Progenitor cell of endocrine pancreas (in vitro differentiated cells): ENCODE results near the gene DNAH17. TPM values are rescaled to one million over a fixed set of nuclear protein-coding genes. Genes with fewer than 3 reads are reported as not detected.

ENCODE experiments used
- DNase-seq: peaks from one replicate; pipeline ENCODE4 v3.0.0; 2021; ENCODE audit warnings: low spot score; ENCODE audit not compliant: unreplicated experiment
- H3K27ac Mint-ChIP-seq: 2 replicates; pipeline ENCODE4 v1.8.0; 2021; ENCODE audit warnings: mild to moderate bottlenecking, moderate library complexity, mixed read lengths
- H3K27me3 Mint-ChIP-seq: 2 replicates; pipeline ENCODE4 v1.8.0; 2021; ENCODE audit warnings: mixed read lengths
- H3K36me3 Mint-ChIP-seq: 2 replicates; pipeline ENCODE4 v1.8.0; 2022; ENCODE audit warnings: mixed read lengths; ENCODE audit not compliant: insufficient read depth
- H3K4me1 Mint-ChIP-seq: 2 replicates; pipeline ENCODE4 v1.8.0; 2021; ENCODE audit warnings: low read depth, mixed read lengths
- H3K4me3 Mint-ChIP-seq: 2 replicates; pipeline ENCODE4 v1.8.0; 2021; ENCODE audit warnings: low read depth, mild to moderate bottlenecking, moderate library complexity, mixed read lengths
- H3K9me3 Mint-ChIP-seq: 2 replicates; pipeline ENCODE4 v1.8.0; 2021; ENCODE audit warnings: low read depth, mixed read lengths
- CTCF ChIP-seq: fragments of 200-600 bp; sonication (generic); IDR thresholded peaks from one replicate; pipeline ENCODE4 v1.5.0; 2021; ENCODE audit warnings: antibody characterized with exemption, mild to moderate bottlenecking; ENCODE audit not compliant: unreplicated experiment
- total RNA-seq: library from RNA; stranded (reverse); gene quantifications from 2 replicates; pipeline ENCODE4 v1.2.1, GENCODE V29; 2021

The DNAH17 gene
- total RNA-seq, 1 donor from 2014 or later: not detected

GRCh38 chr17:78441271-78441971 is 135.8 kb downstream of the DNAH17 start:
- no peaks in the 10 kb centered on the region for H3K36me3 Mint-ChIP-seq
- H3K4me1 Mint-ChIP-seq: no peaks in the 10 kb centered on the region
- no peak overlapping the region for H3K27ac Mint-ChIP-seq

GRCh38 chr17:78438694-78439325 is 138.4 kb downstream of the DNAH17 start:
- H3K27ac Mint-ChIP-seq: peak overlapping the region; percentile 89
- DNase-seq: no peak
- TF ChIP-seq CTCF: no peak

More at GRCh38 chr17:78441271-78441971, 135.8 kb downstream of the DNAH17 start:
- no peak overlapping the region for H3K4me3 Mint-ChIP-seq
- H3K9me3 Mint-ChIP-seq: no peaks in the 10 kb centered on the region
- peaks cover 2% of the 10 kb centered on the region for H3K27me3 Mint-ChIP-seq
- no peak for TF ChIP-seq CTCF
- DNase-seq: no peak

GRCh38 chr17:78438271-78438691 is 138.9 kb downstream of the DNAH17 start:
- H3K9me3 Mint-ChIP-seq: no peaks in the 10 kb centered on the region
- H3K36me3 Mint-ChIP-seq: no peaks in the 10 kb centered on the region
- DNase-seq: no peak
- peak overlapping the region; percentile 89 for H3K27ac Mint-ChIP-seq
- TF ChIP-seq CTCF: no peak
- H3K4me1 Mint-ChIP-seq: peaks cover 2% of the 10 kb centered on the region
- peaks cover 2% of the 10 kb centered on the region for H3K27me3 Mint-ChIP-seq
- H3K4me3 Mint-ChIP-seq: no peak overlapping the region

More at GRCh38 chr17:78438694-78439325, 138.4 kb downstream of the DNAH17 start:
- Mint-ChIP-seq H3K4me1 (peaks cover 2% of the 10 kb centered on the region), H3K4me3 (no peak overlapping the region), H3K9me3 (no peaks in the 10 kb centered on the region), H3K27me3 (peaks cover 2% of the 10 kb centered on the region), H3K36me3 (no peaks in the 10 kb centered on the region)

- H3K27ac Mint-ChIP-seq: peak overlapping the region; percentile 82
These were observed 139.6 kb downstream of the DNAH17 start for GRCh38 chr17:78437508-78438169.

More at GRCh38 chr17:78437508-78438169, 139.6 kb downstream of the DNAH17 start:
- no peak for TF ChIP-seq CTCF
- Mint-ChIP-seq H3K9me3 (no peaks in the 10 kb centered on the region), H3K27me3 (no peaks in the 10 kb centered on the region), H3K36me3 (no peaks in the 10 kb centered on the region), H3K4me1 (peaks cover 2% of the 10 kb centered on the region), H3K4me3 (no peak overlapping the region)
- no peak for DNase-seq
